GM18517 (cell line): ENCODE results near the gene UTP25.
"Not testable (repeated sequence)": the region's sequence is repeated elsewhere in the genome, so short reads cannot be mapped to it uniquely, and the experiment has no call there.

Source experiments
- ATAC-seq: cut with Tn5 transposase; IDR thresholded peaks from one replicate; pipeline ENCODE4 v1.9.1; 2021; ENCODE audit warnings: mild to moderate bottlenecking, moderate library complexity; ENCODE audit not compliant: unreplicated experiment

UTP25 gene

GRCh38 chr1:209890641-209891330 is 63.0 kb downstream of the UTP25 start:
- ATAC-seq, result no peak

GRCh38 chr1:209893751-209894150 is 66.0 kb downstream of the UTP25 start:
- ATAC-seq, result no peak

GRCh38 chr1:209895709-209896108 is 67.9 kb downstream of the UTP25 start:
- no peak for ATAC-seq

GRCh38 chr1:209896346-209896745 is 68.6 kb downstream of the UTP25 start:
- ATAC-seq, result no peak

- ATAC-seq, result not testable (repeated sequence)
These were observed 70.5 kb downstream of the UTP25 start for GRCh38 chr1:209898271-209898670.

- ATAC-seq, result not testable (repeated sequence)
These were observed 71.1 kb downstream of the UTP25 start for GRCh38 chr1:209898851-209899250.

- ATAC-seq, result no peak
These were observed 72.2 kb downstream of the UTP25 start for GRCh38 chr1:209899948-209900347.

- no peak for ATAC-seq
These were observed 73.0 kb downstream of the UTP25 start for GRCh38 chr1:209900734-209901133.

- ATAC-seq, result no peak
These were observed 73.4 kb downstream of the UTP25 start for GRCh38 chr1:209901211-209901610.

- not testable (repeated sequence) for ATAC-seq
These were observed 77.0 kb downstream of the UTP25 start for GRCh38 chr1:209904774-209905173.
